ENCODE results near the gene CNPY1.
"Not testable (repeated sequence)": the region's sequence is repeated elsewhere in the genome, so short reads cannot be mapped to it uniquely, and the experiment has no call there.

The CNPY1 gene

GRCh38 chr7:155521743-155522398 is 24.5 kb downstream of the CNPY1 start:
- no peak for TF ChIP-seq CTCF (IDR thresholded peaks at IDR 0.05; ENCODE audit: low read length, missing control alignments)
- no peak overlapping the region for H3K4me3 ChIP-seq (replicated peaks; ENCODE audit: low read depth, low read length)
- DNase-seq (ENCODE audit: low read depth): no peak

- H3K4me3 ChIP-seq (replicated peaks; ENCODE audit: low read depth, low read length): no peak overlapping the region
- no peak for TF ChIP-seq CTCF (IDR thresholded peaks at IDR 0.05; ENCODE audit: low read length, missing control alignments)
- no peak for DNase-seq (ENCODE audit: low read depth)
These were observed 25.2 kb downstream of the CNPY1 start for GRCh38 chr7:155521007-155521742.

GRCh38 chr7:155520114-155520513 is 26.2 kb downstream of the CNPY1 start:
- H3K4me3 ChIP-seq (replicated peaks; ENCODE audit: low read depth, low read length): no peak overlapping the region
- no peak for DNase-seq (ENCODE audit: low read depth)
- no peak for TF ChIP-seq CTCF (IDR thresholded peaks at IDR 0.05; ENCODE audit: low read length, missing control alignments)

- not testable (repeated sequence) for H3K4me3 ChIP-seq (replicated peaks; ENCODE audit: low read depth, low read length); DNase-seq (ENCODE audit: low read depth)
These were observed 27.0 kb downstream of the CNPY1 start for GRCh38 chr7:155519358-155519757.

GRCh38 chr7:155518633-155519032 is 27.7 kb downstream of the CNPY1 start:
- TF ChIP-seq CTCF (IDR thresholded peaks at IDR 0.05; ENCODE audit: low read length, missing control alignments): no peak
- DNase-seq (ENCODE audit: low read depth): no peak
- no peak overlapping the region for H3K4me3 ChIP-seq (replicated peaks; ENCODE audit: low read depth, low read length)

GRCh38 chr7:155517969-155518368 is 28.4 kb downstream of the CNPY1 start:
- no peak for DNase-seq (ENCODE audit: low read depth)
- TF ChIP-seq CTCF (IDR thresholded peaks at IDR 0.05; ENCODE audit: low read length, missing control alignments): no peak

GRCh38 chr7:155517452-155517851 is 28.9 kb downstream of the CNPY1 start:
- no peak overlapping the region for H3K4me3 ChIP-seq (replicated peaks; ENCODE audit: low read depth, low read length)
- no peak for TF ChIP-seq CTCF (IDR thresholded peaks at IDR 0.05; ENCODE audit: low read length, missing control alignments)
- DNase-seq (ENCODE audit: low read depth): no peak

More at GRCh38 chr7:155517969-155518368, 28.4 kb downstream of the CNPY1 start:
- no peak overlapping the region for H3K4me3 ChIP-seq (replicated peaks; ENCODE audit: low read depth, low read length)
